Naive B cell (primary cell): Measurements from ENCODE around the gene C1QL2. TPM values are rescaled to one million over a fixed set of nuclear protein-coding genes. Genes with fewer than 3 reads are reported as not detected.
A peak's percentile ranks its signal among the peaks of the same experiment; 100 is the strongest.

ENCODE experiments used
- ATAC-seq, 2 donors: fragments of 150-1000 bp; cut with Tn5 transposase; 2 replicates each; pipeline ENCODE4 v1.10.0; 2021; ENCODE audit warnings: low read depth in 2 of 2, mild to moderate bottlenecking in 2 of 2, moderate library complexity in 2 of 2
- DNase-seq: peaks from one replicate; pipeline ENCODE4 v3.0.0; 2022
- H3K27ac Mint-ChIP-seq, 6 donors: one replicate each; pipeline ENCODE4 v1.8.0; 2020 to 2022; ENCODE audit warnings: mild to moderate bottlenecking in 6 of 6, mixed read lengths in 6 of 6, moderate library complexity in 5 of 6, inconsistent platforms in 2 of 6
- H3K27me3 Mint-ChIP-seq, 3 donors: one replicate each; pipeline ENCODE4 v1.8.0; 2021 to 2022; ENCODE audit warnings: mixed read lengths in 3 of 3, mild to moderate bottlenecking in 1 of 3
- H3K36me3 Mint-ChIP-seq, 2 donors: one replicate each; pipeline ENCODE4 v1.8.0; 2020 to 2022; ENCODE audit warnings: mixed read lengths in 2 of 2, inconsistent platforms in 1 of 2, mild to moderate bottlenecking in 1 of 2
- H3K4me1 Mint-ChIP-seq, 3 donors: one replicate each; pipeline ENCODE4 v1.8.0; 2020 to 2022; ENCODE audit warnings: mixed read lengths in 3 of 3, inconsistent platforms in 1 of 3, mild to moderate bottlenecking in 1 of 3, moderate library complexity in 1 of 3
- H3K4me3 Mint-ChIP-seq, 8 donors: one replicate each; pipeline ENCODE4 v1.8.0; 2020 to 2022; ENCODE audit warnings: mild to moderate bottlenecking in 8 of 8, mixed read lengths in 8 of 8, moderate library complexity in 8 of 8, inconsistent platforms in 2 of 8
- H3K9me3 Mint-ChIP-seq, 7 donors: one replicate each; pipeline ENCODE4 v1.8.0; 2020 to 2022; ENCODE audit warnings: mixed read lengths in 7 of 7, mild to moderate bottlenecking in 5 of 7, inconsistent platforms in 2 of 7, moderate library complexity in 1 of 7
- polyA plus RNA-seq, 6 donors: library from polyadenylated mRNA; unstranded; fragments of 300-500 nt; fragmentation: Illumina TruSeq; gene quantifications; one replicate each; pipeline ENCODE4 v1.2.3, GENCODE V29; 2021; ENCODE audit warnings: low read depth in 6 of 6

The C1QL2 gene
- polyA plus RNA-seq, 6 donors from 2014 or later, result not detected

GRCh38 chr2:119117891-119118882 is 40.4 kb downstream of the C1QL2 start:
- Mint-ChIP-seq H3K4me3 (no peak overlapping the region), H3K36me3 (no peaks in the 10 kb centered on the region), H3K4me1 (no peaks in the 10 kb centered on the region), H3K27ac (no peak overlapping the region), H3K27me3 (peaks cover 17 to 48% (median 22%) of the 10 kb centered on the region in 3 donors), H3K9me3 (peaks cover 0 to 6% (median 4%) of the 10 kb centered on the region in 7 donors)
- no peak for DNase-seq
- no peak for ATAC-seq

GRCh38 chr2:119117408-119117807 is 41.1 kb downstream of the C1QL2 start:
- Mint-ChIP-seq H3K4me3 (no peak overlapping the region), H3K27ac (no peak overlapping the region), H3K4me1 (no peaks in the 10 kb centered on the region), H3K36me3 (no peaks in the 10 kb centered on the region), H3K27me3 (peaks cover 19 to 48% (median 19%) of the 10 kb centered on the region in 3 donors), H3K9me3 (peaks cover 0 to 5% (median 3%) of the 10 kb centered on the region in 7 donors)
- ATAC-seq (no peak), DNase-seq (no peak)

- no peak overlapping the region for H3K4me3 Mint-ChIP-seq
- H3K9me3 Mint-ChIP-seq, result peaks cover 1 to 10% (median 5%) of the 10 kb centered on the region in 7 donors
- no peak overlapping the region for H3K27ac Mint-ChIP-seq
- ATAC-seq (no peak), DNase-seq (no peak)
- peaks cover 3% of the 10 kb centered on the region in 2 donors for H3K36me3 Mint-ChIP-seq
- H3K27me3 Mint-ChIP-seq, result peaks cover 19 to 48% (median 23%) of the 10 kb centered on the region in 3 donors
- H3K4me1 Mint-ChIP-seq, result no peaks in the 10 kb centered on the region
Measured at GRCh38 chr2:119116411-119117295, 41.9 kb downstream of the C1QL2 start.

GRCh38 chr2:119114266-119114665 is 44.3 kb downstream of the C1QL2 start:
- Mint-ChIP-seq H3K4me1 (no peaks in the 10 kb centered on the region), H3K36me3 (peaks cover 4 to 14% of the 10 kb centered on the region in 2 donors), H3K27ac (no peak overlapping the region), H3K27me3 (peaks cover 17 to 40% (median 22%) of the 10 kb centered on the region in 3 donors), H3K9me3 (peaks cover 6 to 25% (median 13%) of the 10 kb centered on the region in 7 donors), H3K4me3 (no peak overlapping the region)
- ATAC-seq (no peak), DNase-seq (no peak)

- ATAC-seq, result no peak
- H3K27me3 Mint-ChIP-seq, result peaks cover 17 to 40% (median 22%) of the 10 kb centered on the region in 3 donors
- H3K9me3 Mint-ChIP-seq, result peaks cover 6 to 25% (median 13%) of the 10 kb centered on the region in 7 donors
- H3K4me3 Mint-ChIP-seq, result no peak overlapping the region
- no peak for DNase-seq
- H3K4me1 Mint-ChIP-seq, result no peaks in the 10 kb centered on the region
- peaks cover 4 to 14% of the 10 kb centered on the region in 2 donors for H3K36me3 Mint-ChIP-seq
- H3K27ac Mint-ChIP-seq, result no peak overlapping the region
Measured at GRCh38 chr2:119113489-119113770, 45.1 kb downstream of the C1QL2 start.

- peaks cover 6 to 25% (median 13%) of the 10 kb centered on the region in 7 donors for H3K9me3 Mint-ChIP-seq
- H3K27me3 Mint-ChIP-seq, result peaks cover 18 to 35% (median 22%) of the 10 kb centered on the region in 3 donors
Measured at GRCh38 chr2:119112770-119113488, 45.6 kb downstream of the C1QL2 start.

GRCh38 chr2:119112230-119112629 is 46.3 kb downstream of the C1QL2 start:
- H3K36me3 Mint-ChIP-seq, result peaks cover 4 to 14% of the 10 kb centered on the region in 2 donors
- H3K27me3 Mint-ChIP-seq, result peaks cover 22 to 33% (median 25%) of the 10 kb centered on the region in 3 donors
- ATAC-seq (no peak), DNase-seq (no peak)
- no peak overlapping the region for H3K4me3 Mint-ChIP-seq
- peaks cover 6 to 25% (median 16%) of the 10 kb centered on the region in 7 donors for H3K9me3 Mint-ChIP-seq
- H3K27ac Mint-ChIP-seq, result no peak overlapping the region
- H3K4me1 Mint-ChIP-seq, result no peaks in the 10 kb centered on the region

More at GRCh38 chr2:119112770-119113488, 45.6 kb downstream of the C1QL2 start:
- Mint-ChIP-seq H3K4me1 (no peaks in the 10 kb centered on the region), H3K27ac (no peak overlapping the region), H3K4me3 (no peak overlapping the region), H3K36me3 (peaks cover 4 to 14% of the 10 kb centered on the region in 2 donors)
- DNase-seq, result no peak
- ATAC-seq, result no peak

GRCh38 chr2:119111115-119111975 is 47.2 kb downstream of the C1QL2 start:
- no peak overlapping the region for H3K4me3 Mint-ChIP-seq
- peak overlapping the region in 1 of 6 donors; percentile 73 for H3K27ac Mint-ChIP-seq

GRCh38 chr2:119109866-119110265 is 48.7 kb downstream of the C1QL2 start:
- no peak overlapping the region for H3K27ac Mint-ChIP-seq
- H3K9me3 Mint-ChIP-seq, result peaks cover 8 to 30% (median 17%) of the 10 kb centered on the region in 7 donors
- no peaks in the 10 kb centered on the region for H3K4me1 Mint-ChIP-seq
- peaks cover 4 to 14% of the 10 kb centered on the region in 2 donors for H3K36me3 Mint-ChIP-seq
- no peak overlapping the region for H3K4me3 Mint-ChIP-seq
- ATAC-seq (no peak), DNase-seq (no peak)
- H3K27me3 Mint-ChIP-seq, result peaks cover 19 to 27% (median 20%) of the 10 kb centered on the region in 3 donors

More at GRCh38 chr2:119111115-119111975, 47.2 kb downstream of the C1QL2 start:
- no peak for DNase-seq
- H3K27me3 Mint-ChIP-seq, result peaks cover 27 to 29% (median 28%) of the 10 kb centered on the region in 3 donors
- peaks cover 6 to 29% (median 14%) of the 10 kb centered on the region in 7 donors for H3K9me3 Mint-ChIP-seq
- peaks cover 4 to 14% of the 10 kb centered on the region in 2 donors for H3K36me3 Mint-ChIP-seq
- H3K4me1 Mint-ChIP-seq, result no peaks in the 10 kb centered on the region
- no peak for ATAC-seq

- Mint-ChIP-seq H3K27ac (no peak overlapping the region), H3K4me3 (no peak overlapping the region), H3K9me3 (peaks cover 15 to 46% (median 19%) of the 10 kb centered on the region in 7 donors), H3K4me1 (no peaks in the 10 kb centered on the region), H3K36me3 (peaks cover 4 to 14% of the 10 kb centered on the region in 2 donors), H3K27me3 (peaks cover 9 to 15% (median 15%) of the 10 kb centered on the region in 3 donors)
- no peak for DNase-seq
- ATAC-seq, result no peak
Measured at GRCh38 chr2:119108186-119108585, 50.4 kb downstream of the C1QL2 start.

- no peak overlapping the region for H3K4me3 Mint-ChIP-seq
- H3K27ac Mint-ChIP-seq, result no peak overlapping the region
- peaks cover 17 to 50% (median 21%) of the 10 kb centered on the region in 7 donors for H3K9me3 Mint-ChIP-seq
- peaks cover 0 to 8% of the 10 kb centered on the region in 2 donors for H3K36me3 Mint-ChIP-seq
- H3K27me3 Mint-ChIP-seq, result peaks cover 9 to 13% (median 10%) of the 10 kb centered on the region in 3 donors
- DNase-seq (peak; percentile 2), ATAC-seq (no peak)
- H3K4me1 Mint-ChIP-seq, result no peaks in the 10 kb centered on the region
Measured at GRCh38 chr2:119106301-119106897, 52.2 kb downstream of the C1QL2 start.
